ENCODE results near the gene TBC1D3I. TPM values are rescaled to one million over a fixed set of nuclear protein-coding genes. Genes with fewer than 3 reads are reported as not detected.
"Not testable (repeated sequence)": the region's sequence is repeated elsewhere in the genome, so short reads cannot be mapped to it uniquely, and the experiment has no call there.

TBC1D3I gene
- total and polyA plus RNA-seq, 5 donors from 2014 or later, result 1.4 TPM; not detected in 4

GRCh38 chr17:36212272-36212605 is 52.1 kb downstream of the TBC1D3I start:
- Mint-ChIP-seq H3K36me3 (no peaks in the 10 kb centered on the region), H3K4me3 (no peak overlapping the region), H3K27ac (no peak overlapping the region), H3K27me3 (peaks cover 19% of the 10 kb centered on the region), H3K9me3 (peaks cover 0 to 1% (median 0%) of the 10 kb centered on the region in 7 donors), H3K4me1 (no peaks in the 10 kb centered on the region)
- no peak overlapping the region for H3K4me3 ChIP-seq (ENCODE audit: low read depth, low read length)
- no peaks in the 10 kb centered on the region for H3K27me3 ChIP-seq (ENCODE audit: control insufficient read depth, insufficient read depth, low read length)
- no peaks in the 10 kb centered on the region for H3K9me3 ChIP-seq (ENCODE audit: control insufficient read depth in 2 of 2, low read length in 2 of 2)
- ATAC-seq (ENCODE audit: low read depth in 2 of 2) (no peak), DNase-seq (no peak)
- no peaks in the 10 kb centered on the region for H3K36me3 ChIP-seq (ENCODE audit: control insufficient read depth, insufficient read depth, low read length)
- H3K27ac ChIP-seq (ENCODE audit: insufficient read depth, low read length, poor library complexity, severe bottlenecking), result no peak overlapping the region
- no peaks in the 10 kb centered on the region for H3K4me1 ChIP-seq (ENCODE audit: control insufficient read depth, insufficient read depth, low read length, poor library complexity, severe bottlenecking)

- not testable (repeated sequence) for H3K9me3 ChIP-seq (ENCODE audit: control insufficient read depth in 2 of 2, low read length in 2 of 2); H3K4me3 ChIP-seq (ENCODE audit: low read depth, low read length); H3K4me3 Mint-ChIP-seq; H3K27me3 ChIP-seq (ENCODE audit: control insufficient read depth, insufficient read depth, low read length); ATAC-seq (ENCODE audit: low read depth in 2 of 2); H3K36me3 Mint-ChIP-seq; H3K36me3 ChIP-seq (ENCODE audit: control insufficient read depth, insufficient read depth, low read length); H3K4me1 Mint-ChIP-seq; DNase-seq; H3K4me1 ChIP-seq (ENCODE audit: control insufficient read depth, insufficient read depth, low read length, poor library complexity, severe bottlenecking); H3K27ac Mint-ChIP-seq; H3K9me3 Mint-ChIP-seq; H3K27ac ChIP-seq (ENCODE audit: insufficient read depth, low read length, poor library complexity, severe bottlenecking)
- peaks cover 19% of the 10 kb centered on the region for H3K27me3 Mint-ChIP-seq
Measured at GRCh38 chr17:36211484-36212271, 52.7 kb downstream of the TBC1D3I start.

- H3K4me3 ChIP-seq (ENCODE audit: low read depth, low read length), result not testable (repeated sequence)
Measured at GRCh38 chr17:36210439-36211211, 53.7 kb downstream of the TBC1D3I start, which contains the start of gene CCL4L2. Gene CCL4L2, plus strand, starts transcription at chr17:36211063.

GRCh38 chr17:36209575-36209974 is 54.8 kb downstream of the TBC1D3I start:
- no peaks in the 10 kb centered on the region for H3K9me3 ChIP-seq (ENCODE audit: control insufficient read depth in 2 of 2, low read length in 2 of 2)
- H3K4me3 ChIP-seq (ENCODE audit: low read depth, low read length), result no peak overlapping the region
- peaks cover 0 to 1% (median 0%) of the 10 kb centered on the region in 7 donors for H3K9me3 Mint-ChIP-seq
- DNase-seq (no peak), ATAC-seq (ENCODE audit: low read depth in 2 of 2) (no peak)
- no peak overlapping the region for H3K4me3 Mint-ChIP-seq
- no peaks in the 10 kb centered on the region for H3K27me3 ChIP-seq (ENCODE audit: control insufficient read depth, insufficient read depth, low read length)
- H3K27ac Mint-ChIP-seq, result no peak overlapping the region
- no peaks in the 10 kb centered on the region for H3K36me3 Mint-ChIP-seq
- H3K27me3 Mint-ChIP-seq, result peaks cover 26% of the 10 kb centered on the region
- no peaks in the 10 kb centered on the region for H3K36me3 ChIP-seq (ENCODE audit: control insufficient read depth, insufficient read depth, low read length)
- H3K4me1 ChIP-seq (ENCODE audit: control insufficient read depth, insufficient read depth, low read length, poor library complexity, severe bottlenecking), result no peaks in the 10 kb centered on the region
- H3K4me1 Mint-ChIP-seq, result no peaks in the 10 kb centered on the region
- no peak overlapping the region for H3K27ac ChIP-seq (ENCODE audit: insufficient read depth, low read length, poor library complexity, severe bottlenecking)

More at GRCh38 chr17:36210439-36211211, 53.7 kb downstream of the TBC1D3I start, which contains the start of gene CCL4L2:
- H3K27ac ChIP-seq (ENCODE audit: insufficient read depth, low read length, poor library complexity, severe bottlenecking); H3K9me3 ChIP-seq (ENCODE audit: control insufficient read depth in 2 of 2, low read length in 2 of 2); H3K4me1 ChIP-seq (ENCODE audit: control insufficient read depth, insufficient read depth, low read length, poor library complexity, severe bottlenecking); H3K9me3 Mint-ChIP-seq; H3K36me3 Mint-ChIP-seq; H3K27me3 ChIP-seq (ENCODE audit: control insufficient read depth, insufficient read depth, low read length); H3K36me3 ChIP-seq (ENCODE audit: control insufficient read depth, insufficient read depth, low read length); H3K4me3 Mint-ChIP-seq; DNase-seq; H3K4me1 Mint-ChIP-seq; H3K27ac Mint-ChIP-seq: not testable (repeated sequence)
- H3K27me3 Mint-ChIP-seq, result peaks cover 23% of the 10 kb centered on the region
- ATAC-seq (ENCODE audit: low read depth in 2 of 2), result peak; percentile 37 to 46

GRCh38 chr17:36207383-36207782 is 57.0 kb downstream of the TBC1D3I start:
- not testable (repeated sequence) for H3K4me1 ChIP-seq (ENCODE audit: control insufficient read depth, insufficient read depth, low read length, poor library complexity, severe bottlenecking); H3K36me3 ChIP-seq (ENCODE audit: control insufficient read depth, insufficient read depth, low read length); H3K27me3 ChIP-seq (ENCODE audit: control insufficient read depth, insufficient read depth, low read length); H3K4me3 Mint-ChIP-seq; H3K9me3 ChIP-seq (ENCODE audit: control insufficient read depth in 2 of 2, low read length in 2 of 2); H3K4me3 ChIP-seq (ENCODE audit: low read depth, low read length); H3K36me3 Mint-ChIP-seq; H3K4me1 Mint-ChIP-seq; ATAC-seq (ENCODE audit: low read depth in 2 of 2); H3K27ac Mint-ChIP-seq; H3K9me3 Mint-ChIP-seq; DNase-seq; H3K27ac ChIP-seq (ENCODE audit: insufficient read depth, low read length, poor library complexity, severe bottlenecking)
- H3K27me3 Mint-ChIP-seq, result peaks cover 20% of the 10 kb centered on the region

GRCh38 chr17:36206486-36206821 is 57.9 kb downstream of the TBC1D3I start:
- not testable (repeated sequence) for ATAC-seq (ENCODE audit: low read depth in 2 of 2); H3K4me1 ChIP-seq (ENCODE audit: control insufficient read depth, insufficient read depth, low read length, poor library complexity, severe bottlenecking); H3K9me3 Mint-ChIP-seq; H3K27me3 ChIP-seq (ENCODE audit: control insufficient read depth, insufficient read depth, low read length); H3K4me3 Mint-ChIP-seq; H3K27ac ChIP-seq (ENCODE audit: insufficient read depth, low read length, poor library complexity, severe bottlenecking); H3K27ac Mint-ChIP-seq; H3K9me3 ChIP-seq (ENCODE audit: control insufficient read depth in 2 of 2, low read length in 2 of 2); H3K36me3 ChIP-seq (ENCODE audit: control insufficient read depth, insufficient read depth, low read length); DNase-seq; H3K4me3 ChIP-seq (ENCODE audit: low read depth, low read length); H3K4me1 Mint-ChIP-seq; H3K36me3 Mint-ChIP-seq
- H3K27me3 Mint-ChIP-seq, result peaks cover 20% of the 10 kb centered on the region

GRCh38 chr17:36205637-36206485 is 58.5 kb downstream of the TBC1D3I start:
- no peaks in the 10 kb centered on the region for H3K36me3 ChIP-seq (ENCODE audit: control insufficient read depth, insufficient read depth, low read length)
- no peak overlapping the region for H3K4me3 ChIP-seq (ENCODE audit: low read depth, low read length)
- no peak overlapping the region for H3K27ac ChIP-seq (ENCODE audit: insufficient read depth, low read length, poor library complexity, severe bottlenecking)
- no peak overlapping the region for H3K27ac Mint-ChIP-seq
- DNase-seq, result no peak
- peaks cover 0 to 5% (median 0%) of the 10 kb centered on the region in 4 donors for H3K4me1 Mint-ChIP-seq
- peaks cover 0 to 1% (median 0%) of the 10 kb centered on the region in 7 donors for H3K9me3 Mint-ChIP-seq
- no peaks in the 10 kb centered on the region for H3K4me1 ChIP-seq (ENCODE audit: control insufficient read depth, insufficient read depth, low read length, poor library complexity, severe bottlenecking)
- no peaks in the 10 kb centered on the region for H3K27me3 ChIP-seq (ENCODE audit: control insufficient read depth, insufficient read depth, low read length)
- H3K27me3 Mint-ChIP-seq, result peaks cover 20% of the 10 kb centered on the region
- no peak overlapping the region for H3K4me3 Mint-ChIP-seq
- no peaks in the 10 kb centered on the region for H3K36me3 Mint-ChIP-seq
- ATAC-seq (ENCODE audit: low read depth in 2 of 2), result no peak
- H3K9me3 ChIP-seq (ENCODE audit: control insufficient read depth in 2 of 2, low read length in 2 of 2), result no peaks in the 10 kb centered on the region

All from CD4-positive, CD25-positive, alpha-beta regulatory T cell (primary cell).